A673 (cell line): ENCODE data around the gene IGLON5.

ENCODE experiments used
- CTCF ChIP-seq: fragments of 300-800, 200-600 bp; sonication (generic); conservative IDR thresholded peaks from 2 replicates; pipeline ENCODE4 v1.5.1; 2017; ENCODE audit warnings: low read depth, mild to moderate bottlenecking, antibody characterized with exemption, low read length, moderate library complexity, mixed read lengths
- EZH2 ChIP-seq: fragments of 200-600 bp; sonication (generic); IDR thresholded peaks from 2 replicates; pipeline ENCODE4 v1.6.1; 2017; ENCODE audit warnings: borderline replicate concordance, low read depth, mild to moderate bottlenecking, mixed read lengths, antibody characterized with exemption, low read length; ENCODE audit not compliant: poor library complexity, severe bottlenecking

GRCh38 chr19:51352783-51353360 is 41.4 kb downstream of the IGLON5 start:
- TF ChIP-seq CTCF (no peak), EZH2 (no peak)
